OCI-LY3 (cell line): Measurements from ENCODE around the gene UCN2.

Experiments
- H2AFZ ChIP-seq: fragments of 200-600, 300-600 bp; shearing (Covaris generic); 2 replicates; pipeline ENCODE4 v1.6.0; 2014; ENCODE audit warnings: antibody characterized with exemption, low read depth, low read length
- H3K27ac ChIP-seq: fragments of 200-600, 300-600 bp; sonication (generic); 2 replicates; pipeline ENCODE4 v1.5.1; 2014; ENCODE audit warnings: mild to moderate bottlenecking, low read length, moderate library complexity, mixed read lengths
- H3K27me3 ChIP-seq: fragments of 200-600, 300-600 bp; sonication (generic); 2 replicates; pipeline ENCODE4 v1.6.1; 2014; ENCODE audit warnings: low read depth, low read length, mixed read lengths
- H3K36me3 ChIP-seq: fragments of 200-600, 300-600 bp; sonication (generic); replicated peaks from 2 replicates; pipeline ENCODE3; 2014; ENCODE audit warnings: low read depth, low read length, mixed read lengths
- H3K4me1 ChIP-seq: fragments of 300-600, 200-600 bp; sonication (generic); 2 replicates; pipeline ENCODE4 v1.6.1; 2014; ENCODE audit warnings: low read length, mixed read lengths
- H3K4me2 ChIP-seq: fragments of 200-600, 300-600 bp; sonication (generic); 2 replicates; pipeline ENCODE4 v1.6.1; 2014; ENCODE audit warnings: low read length, mixed read lengths
- H3K4me3 ChIP-seq: fragments of 300-600, 200-600 bp; sonication (generic); 2 replicates; pipeline ENCODE4 v1.5.1; 2014; ENCODE audit warnings: antibody characterized with exemption, mild to moderate bottlenecking, low read length, moderate library complexity
- H3K79me2 ChIP-seq: fragments of 300-600, 200-600 bp; shearing (Covaris generic); 2 replicates; pipeline ENCODE4 v1.6.1; 2014; ENCODE audit warnings: mild to moderate bottlenecking, low read length, mixed read lengths
- H3K9ac ChIP-seq: fragments of 300-600, 200-600 bp; shearing (Covaris generic); 2 replicates; pipeline ENCODE4 v1.6.0; 2014; ENCODE audit warnings: mild to moderate bottlenecking, low read length, moderate library complexity
- H3K9me3 ChIP-seq: fragments of 200-600, 300-600 bp; shearing (Covaris generic); 2 replicates; pipeline ENCODE4 v1.6.1; 2014; ENCODE audit warnings: low read length, mixed read lengths; ENCODE audit not compliant: insufficient read depth
- H4K20me1 ChIP-seq: fragments of 200-600, 300-600 bp; sonication (generic); 2 replicates; pipeline ENCODE4 v1.6.1; 2016; ENCODE audit warnings: low read length, mixed read lengths; ENCODE audit not compliant: insufficient read depth
- CTCF ChIP-seq: fragments of 200-600, 300-600 bp; sonication (generic); IDR thresholded peaks from 2 replicates; pipeline ENCODE4 v1.5.1; 2014; ENCODE audit warnings: antibody characterized with exemption, low read length, low read depth
- EZH2phosphoT487 ChIP-seq: fragments of 200-600 bp; shearing (Covaris generic); IDR thresholded peaks from 2 replicates; pipeline ENCODE4 v1.6.1; 2018; ENCODE audit warnings: antibody characterized with exemption, mixed run types, low read depth

The UCN2 gene

GRCh38 chr3:48514431-48515227 is 49.0 kb downstream of the UCN2 start:
- Histone ChIP-seq H3K27me3 (peaks cover 6% of the 10 kb centered on the region), H3K4me1 (peaks cover 3% of the 10 kb centered on the region; the same call in 1 of the 2 replicates), H2AFZ (no peak overlapping the region), H3K9me3 (no peaks in the 10 kb centered on the region), H3K79me2 (no peaks in the 10 kb centered on the region), H3K9ac (no peak overlapping the region), H3K4me3 (no peak overlapping the region), H4K20me1 (no peaks in the 10 kb centered on the region), H3K36me3 (peaks cover 4% of the 10 kb centered on the region), H3K4me2 (no peak overlapping the region), H3K27ac (no peak overlapping the region)
- TF ChIP-seq CTCF, result no peak
- no peak for TF ChIP-seq EZH2phosphoT487
